IMR-90 (cell line): ENCODE measurements around the gene AGR3. TPM values are rescaled to one million over a fixed set of nuclear protein-coding genes. Genes with fewer than 3 reads are reported as not detected.

Experiments used
- ATAC-seq: fragments of 200-7000 bp; cut with Tn5 transposase; 2 replicates; pipeline ENCODE4 v1.9.1; 2020; ENCODE audit warnings: low read depth, mild to moderate bottlenecking, moderate library complexity
- BruUV-seq: library from RNA; stranded (reverse); fragments of 400-500 nt; replicated peaks from 2 replicates; lab custom pipeline; 2021; lab: Mats Ljungman, UMichigan
- CTCF ChIA-PET: fragments of 300-600 bp; formaldehyde crosslinking; extraction: SDS; loops from one replicate; lab custom pipeline; 2021; ENCODE audit warnings: antibody characterized with exemption; lab: Yijun Ruan, JAX
- POLR2A ChIA-PET: fragments of 300-600 bp; sonication (Branson Sonifier 250); formaldehyde crosslinking; loops from one replicate; lab custom pipeline; 2022; ENCODE audit warnings: antibody characterized with exemption; ENCODE audit not compliant: unreplicated experiment; lab: Charles Lee
- DNase-seq: peaks from one replicate; pipeline ENCODE4 v3.0.0; 2013
- H2AFZ ChIP-seq: replicated peaks from 2 replicates; pipeline ENCODE3; 2013; ENCODE audit warnings: low read length, mild to moderate bottlenecking; ENCODE audit not compliant: poor library complexity
- H2AK5ac ChIP-seq: 2 replicates; pipeline ENCODE4 v1.6.1; 2013; ENCODE audit warnings: low read depth, low read length, inconsistent platforms
- H2AK9ac ChIP-seq: replicated peaks from 2 replicates; pipeline ENCODE3; 2013; ENCODE audit warnings: mild to moderate bottlenecking, low read depth, low read length, moderate library complexity; ENCODE audit not compliant: poor library complexity
- H2BK120ac ChIP-seq: 2 replicates; pipeline ENCODE4 v1.6.1; 2013; ENCODE audit warnings: low read depth, low read length, inconsistent platforms
- H2BK15ac ChIP-seq: 3 replicates; pipeline ENCODE4 v1.6.1; 2013; ENCODE audit warnings: low read depth, low read length, inconsistent platforms
- H2BK20ac ChIP-seq: 2 replicates; pipeline ENCODE4 v1.6.1; 2013; ENCODE audit warnings: low read depth, mild to moderate bottlenecking, inconsistent platforms, low read length, moderate library complexity
- H2BK5ac ChIP-seq: 2 replicates; pipeline ENCODE4 v1.6.1; 2013; ENCODE audit warnings: mild to moderate bottlenecking, low read depth, low read length, inconsistent platforms; ENCODE audit not compliant: poor library complexity, severe bottlenecking
- H3K14ac ChIP-seq: replicated peaks from 2 replicates; pipeline ENCODE4 v1.6.1; 2013; ENCODE audit warnings: low read depth, low read length, inconsistent platforms
- H3K18ac ChIP-seq: 2 replicates; pipeline ENCODE4 v1.6.1; 2013; ENCODE audit warnings: low read depth, low read length, control low read depth
- H3K23ac ChIP-seq: 2 replicates; pipeline ENCODE4 v1.6.1; 2013; ENCODE audit warnings: low read depth, low read length, inconsistent platforms
- H3K27ac ChIP-seq: 2 replicates; pipeline ENCODE4 v1.5.1; 2013; ENCODE audit warnings: mild to moderate bottlenecking, control low read depth, low read length; ENCODE audit not compliant: insufficient read depth
- H3K27me3 ChIP-seq: 2 replicates; pipeline ENCODE4 v1.6.1; 2013; ENCODE audit warnings: low read length; ENCODE audit not compliant: control insufficient read depth, insufficient read depth
- H3K36me3 ChIP-seq: 2 replicates; pipeline ENCODE4 v1.6.1; 2013; ENCODE audit warnings: low read length, mixed read lengths; ENCODE audit not compliant: control insufficient read depth, insufficient read depth
- H3K4ac ChIP-seq: 2 replicates; pipeline ENCODE4 v1.6.1; 2013; ENCODE audit warnings: low read depth, low read length, inconsistent platforms
- H3K4me1 ChIP-seq: 2 replicates; pipeline ENCODE4 v1.6.1; 2013; ENCODE audit warnings: low read length, mixed read lengths; ENCODE audit not compliant: control insufficient read depth, insufficient read depth
- H3K4me2 ChIP-seq: 2 replicates; pipeline ENCODE4 v1.6.1; 2013; ENCODE audit warnings: low read depth, mild to moderate bottlenecking, control low read depth, low read length, moderate library complexity
- H3K4me3 ChIP-seq: 2 replicates; pipeline ENCODE4 v1.5.1; 2013; ENCODE audit warnings: low read depth, mild to moderate bottlenecking, control low read depth, low read length, moderate library complexity; ENCODE audit not compliant: insufficient read depth
- H3K56ac ChIP-seq: 2 replicates; pipeline ENCODE4 v1.6.1; 2013; ENCODE audit warnings: low read length, inconsistent platforms; ENCODE audit not compliant: insufficient read depth; ENCODE audit errors: extremely low read depth
- H3K79me1 ChIP-seq, 2 experiments: 2 replicates each; pipeline ENCODE4 v1.6.1; 2013; ENCODE audit warnings: low read length in 2 of 2, inconsistent platforms in 1 of 2, low read depth in 1 of 2
- H3K9ac ChIP-seq: 2 replicates; pipeline ENCODE4 v1.6.1; 2013; ENCODE audit warnings: low read depth, low read length, control low read depth
- H3K9me1 ChIP-seq: 2 replicates; pipeline ENCODE4 v1.6.1; 2013; ENCODE audit warnings: low read length, inconsistent platforms; ENCODE audit not compliant: insufficient read depth
- H3K9me3 ChIP-seq: 2 replicates; pipeline ENCODE4 v1.6.1; 2013; ENCODE audit warnings: low read length; ENCODE audit not compliant: control insufficient read depth, insufficient read depth
- H4K20me1 ChIP-seq: 2 replicates; pipeline ENCODE4 v1.6.1; 2013; ENCODE audit warnings: low read length, inconsistent platforms; ENCODE audit not compliant: insufficient read depth
- H4K5ac ChIP-seq: 2 replicates; pipeline ENCODE4 v1.6.1; 2013; ENCODE audit warnings: mild to moderate bottlenecking, low read depth, low read length, control low read depth
- H4K8ac ChIP-seq, 2 experiments: 2 replicates each; pipeline ENCODE4 v1.6.1; 2013; ENCODE audit warnings: low read depth in 2 of 2, low read length in 2 of 2, control low read depth in 1 of 2, inconsistent platforms in 1 of 2
- H4K91ac ChIP-seq: 2 replicates; pipeline ENCODE4 v1.6.1; 2013; ENCODE audit warnings: low read depth, low read length, inconsistent platforms; ENCODE audit not compliant: insufficient read depth
- BHLHE40 ChIP-seq: fragments of 150-350 bp; IDR thresholded peaks from 2 replicates; pipeline ENCODE4 v1.6.1; 2016; ENCODE audit warnings: mild to moderate bottlenecking, low read depth, low read length
- CHD1 ChIP-seq: IDR thresholded peaks from 2 replicates; pipeline ENCODE4 v1.6.1; 2012; ENCODE audit warnings: low read depth, low read length, improper control_type of control experiment
- CTCF ChIP-seq: conservative IDR thresholded peaks from 2 replicates; pipeline ENCODE4 v1.5.1; 2012; ENCODE audit warnings: mild to moderate bottlenecking, low read depth, low read length, improper control_type of control experiment
- ELK1 ChIP-seq: fragments of 150-350 bp; IDR thresholded peaks from 2 replicates; pipeline ENCODE4 v1.6.1; 2016; ENCODE audit warnings: low read depth, mild to moderate bottlenecking, low read length, moderate library complexity, borderline replicate concordance
- MAZ ChIP-seq: IDR thresholded peaks from 2 replicates; pipeline ENCODE4 v1.6.1; 2012; ENCODE audit warnings: low read depth, mild to moderate bottlenecking, low read length, improper control_type of control experiment, moderate library complexity, borderline replicate concordance
- NFE2L2 ChIP-seq: fragments of 150-350 bp; IDR thresholded peaks from 2 replicates; pipeline ENCODE4 v1.6.1; 2016; ENCODE audit warnings: low read depth, mild to moderate bottlenecking, low read length
- RCOR1 ChIP-seq: IDR thresholded peaks from 2 replicates; pipeline ENCODE4 v1.6.1; 2012; ENCODE audit warnings: mild to moderate bottlenecking, low read length, improper control_type of control experiment; ENCODE audit not compliant: insufficient replicate concordance
- RFX5 ChIP-seq: IDR thresholded peaks from 2 replicates; pipeline ENCODE4 v1.8.0; 2012; ENCODE audit warnings: low read depth, mild to moderate bottlenecking, low read length, moderate library complexity
- USF2 ChIP-seq: fragments of 150-350 bp; IDR thresholded peaks from 2 replicates; pipeline ENCODE4 v1.6.1; 2017; ENCODE audit warnings: mild to moderate bottlenecking, antibody characterized with exemption, low read length, low read depth
- WGBS, 2 experiments: methylation state at CpG; one replicate each; pipeline versions ENCODE4 v1.1.5 to v1.1.7; 2013; ENCODE audit warnings: missing lambda C conversion rate in 2 of 2; ENCODE audit not compliant: insufficient read length in 1 of 2; ENCODE audit errors: extremely low coverage in 2 of 2; 5-methylcytosine and 5-hydroxymethylcytosine counted together
- dilution Hi-C: fragments of 300-500 bp; cut with HindIII; formaldehyde crosslinking; loops from one replicate; pipeline ENCODE4 v1.14.3; 2018; ENCODE audit warnings: low sequenced_read_pairs; ENCODE audit not compliant: unreplicated experiment
- in situ Hi-C: fragments of 300-500 bp; cut with MboI; formaldehyde crosslinking; loops from 3 replicates; pipeline ENCODE4 v1.14.3; 2019; ENCODE audit warnings: low sequenced_read_pairs, inconsistent platforms, mixed read lengths
- intact Hi-C: fragments of 100-400 bp; cut with micrococcal nuclease; formaldehyde crosslinking; loops from 2 replicates; pipeline ENCODE4 v1.10.0; 2022
- polyA plus RNA-seq, 3 experiments: library from polyadenylated mRNA; depleted of rRNA; stranded (reverse); fragments of >200 nt; gene quantifications; 2 replicates each; pipeline ENCODE4 v1.2.3, GENCODE V29; 2012; ENCODE audit warnings: low replicate concordance in 1 of 3
- total RNA-seq: library from RNA; depleted of rRNA; stranded (reverse); fragments of >200 nt; gene quantifications from 2 replicates; pipeline ENCODE4 v1.2.3, GENCODE V29; 2012

AGR3 gene
- total and polyA plus RNA-seq, 2 of the 4 experiments (the other 2 are of a cell fraction) = not detected

- no peak for TF ChIP-seq RCOR1
These were observed 30.9 kb downstream of the AGR3 start (continued) for GRCh38 chr7:16850614-16851466.

GRCh38 chr7:16849296-16850148 lies 32.3 kb downstream of the AGR3 start:
- Histone ChIP-seq H2AFZ (no peak overlapping the region), H3K9me3 (no peaks in the 10 kb centered on the region), H3K27ac (no peak overlapping the region), H4K20me1 (no peaks in the 10 kb centered on the region), H2BK5ac (no peak overlapping the region), H2BK120ac (no peak overlapping the region), H3K27me3 (peaks cover 2% of the 10 kb centered on the region; the same call in 1 of the 2 replicates), H3K36me3 (no peaks in the 10 kb centered on the region), H3K4ac (no peak overlapping the region), H2BK15ac (no peak overlapping the region), H2AK9ac (no peak overlapping the region), H2AK5ac (no peak overlapping the region), H3K4me2 (no peak overlapping the region), H3K14ac (no peak overlapping the region), H3K56ac (no peak overlapping the region), H3K4me3 (no peak overlapping the region), H4K91ac (no peak overlapping the region), H3K23ac (no peak overlapping the region), H3K4me1 (peaks cover 3% of the 10 kb centered on the region), H2BK20ac (no peak overlapping the region), H3K79me1 (no peaks in the 10 kb centered on the region), H3K9ac (no peak overlapping the region), H4K8ac (no peak overlapping the region), H3K18ac (no peak overlapping the region), H3K9me1 (no peaks in the 10 kb centered on the region), H4K5ac (no peak overlapping the region)
- no TSS peak for BruUV-seq
- intact Hi-C loops (no loop called here), dilution Hi-C loops (no loop called here), in situ Hi-C loops (no loop called here)
- no peak for ATAC-seq
- DNase-seq = no peak
- POLR2A ChIA-PET = no interaction called here
- WGBS, 2 experiments = no CpG with 5 or more reads among the region's 12 CpGs
- CTCF ChIA-PET = interaction anchor here (0.6 to 1.2 kb wide), 2 partner anchors 10 to 113 kb away, joined by 3 read pairs; no protein-coding TSS in a partner anchor
- TF ChIP-seq USF2 (no peak), ELK1 (no peak), RFX5 (no peak), CTCF (no peak), CHD1 (no peak), MAZ (no peak), NFE2L2 (no peak), BHLHE40 (no peak), RCOR1 (no peak)
